ENCODE measurements around the gene MYO9B. TPM values are rescaled to one million over a fixed set of nuclear protein-coding genes. Genes with fewer than 3 reads are reported as not detected.

The MYO9B gene
- total RNA-seq, 1 experiment from 2014 or later: 62.6 TPM

GRCh38 chr19:17052439-17052838, 23.1 kb upstream of the MYO9B start:
- in situ Hi-C loops (cut with HindIII; ENCODE audit: low pct_unique_long_range_greater_than_20kb, low sequenced_read_pairs): no loop called here
- peak; percentile 55 for DNase-seq (ENCODE audit: low read depth, low spot score)

- no peak for DNase-seq (ENCODE audit: low read depth, low spot score)
- in situ Hi-C loops (cut with HindIII; ENCODE audit: low pct_unique_long_range_greater_than_20kb, low sequenced_read_pairs): no loop called here
Observed at GRCh38 chr19:17054746-17055145, 20.8 kb upstream of the MYO9B start.

- DNase-seq (ENCODE audit: low read depth, low spot score): no peak
- in situ Hi-C loops (cut with HindIII; ENCODE audit: low pct_unique_long_range_greater_than_20kb, low sequenced_read_pairs): no loop called here
Observed at GRCh38 chr19:17055636-17056035, 19.9 kb upstream of the MYO9B start.

- no peak for DNase-seq (ENCODE audit: low read depth, low spot score)
- in situ Hi-C loops (cut with HindIII; ENCODE audit: low pct_unique_long_range_greater_than_20kb, low sequenced_read_pairs): no loop called here
Observed at GRCh38 chr19:17058236-17058635, 17.3 kb upstream of the MYO9B start.

GRCh38 chr19:17060802-17061201, 14.8 kb upstream of the MYO9B start:
- in situ Hi-C loops (cut with HindIII; ENCODE audit: low pct_unique_long_range_greater_than_20kb, low sequenced_read_pairs): no loop called here
- DNase-seq (ENCODE audit: low read depth, low spot score): no peak

- in situ Hi-C loops (cut with HindIII; ENCODE audit: low pct_unique_long_range_greater_than_20kb, low sequenced_read_pairs): no loop called here
- DNase-seq (ENCODE audit: low read depth, low spot score): no peak
Observed at GRCh38 chr19:17061205-17061604, 14.4 kb upstream of the MYO9B start.

GRCh38 chr19:17061691-17062090, 13.9 kb upstream of the MYO9B start:
- in situ Hi-C loops (cut with HindIII; ENCODE audit: low pct_unique_long_range_greater_than_20kb, low sequenced_read_pairs): no loop called here
- no peak for DNase-seq (ENCODE audit: low read depth, low spot score)

- in situ Hi-C loops (cut with HindIII; ENCODE audit: low pct_unique_long_range_greater_than_20kb, low sequenced_read_pairs): no loop called here
- DNase-seq (ENCODE audit: low read depth, low spot score): no peak
Observed at GRCh38 chr19:17063428-17063827, 12.1 kb upstream of the MYO9B start.

- no peak for DNase-seq (ENCODE audit: low read depth, low spot score)
- in situ Hi-C loops (cut with HindIII; ENCODE audit: low pct_unique_long_range_greater_than_20kb, low sequenced_read_pairs): no loop called here
Observed at GRCh38 chr19:17069193-17069592, 6.4 kb upstream of the MYO9B start.

GRCh38 chr19:17070421-17070820, 5.2 kb upstream of the MYO9B start:
- no peak for DNase-seq (ENCODE audit: low read depth, low spot score)
- in situ Hi-C loops (cut with HindIII; ENCODE audit: low pct_unique_long_range_greater_than_20kb, low sequenced_read_pairs): no loop called here

- no peak for DNase-seq (ENCODE audit: low read depth, low spot score)
- in situ Hi-C loops (cut with HindIII; ENCODE audit: low pct_unique_long_range_greater_than_20kb, low sequenced_read_pairs): no loop called here
Observed at GRCh38 chr19:17070912-17071311, 4.7 kb upstream of the MYO9B start.

- in situ Hi-C loops (cut with HindIII; ENCODE audit: low pct_unique_long_range_greater_than_20kb, low sequenced_read_pairs): no loop called here
- no peak for DNase-seq (ENCODE audit: low read depth, low spot score)
Observed at GRCh38 chr19:17073869-17074633, 1.5 kb upstream of the MYO9B start.

GRCh38 chr19:17074634-17075034, 943 bp upstream of the MYO9B start:
- in situ Hi-C loops (cut with HindIII; ENCODE audit: low pct_unique_long_range_greater_than_20kb, low sequenced_read_pairs): no loop called here

GRCh38 chr19:17075864-17076542, 426 bp downstream of the MYO9B start:
- in situ Hi-C loops (cut with HindIII; ENCODE audit: low pct_unique_long_range_greater_than_20kb, low sequenced_read_pairs): no loop called here
- no peak for DNase-seq (ENCODE audit: low read depth, low spot score)

More at GRCh38 chr19:17074634-17075034, 943 bp upstream of the MYO9B start:
- DNase-seq (ENCODE audit: low read depth, low spot score): no peak

- in situ Hi-C loops (cut with HindIII; ENCODE audit: low pct_unique_long_range_greater_than_20kb, low sequenced_read_pairs): no loop called here
Observed at GRCh38 chr19:17076543-17076991, 990 bp downstream of the MYO9B start.

GRCh38 chr19:17077447-17078028, 2.0 kb downstream of the MYO9B start:
- DNase-seq (ENCODE audit: low read depth, low spot score): no peak
- in situ Hi-C loops (cut with HindIII; ENCODE audit: low pct_unique_long_range_greater_than_20kb, low sequenced_read_pairs): no loop called here

More at GRCh38 chr19:17076543-17076991, 990 bp downstream of the MYO9B start:
- DNase-seq (ENCODE audit: low read depth, low spot score): no peak

- in situ Hi-C loops (cut with HindIII; ENCODE audit: low pct_unique_long_range_greater_than_20kb, low sequenced_read_pairs): no loop called here
- DNase-seq (ENCODE audit: low read depth, low spot score): no peak
Observed at GRCh38 chr19:17078036-17078919, 2.7 kb downstream of the MYO9B start.

Data from SK-MEL-5 (cell line).